GM18526 (cell line): ENCODE measurements around the gene ETV4.

Experiments used
- POLR2A ChIP-seq: IDR thresholded peaks from 3 replicates; pipeline ENCODE4 v1.6.1; 2011; ENCODE audit not compliant: insufficient read length; ENCODE audit errors: extremely low read depth

Gene ETV4

GRCh38 chr17:43554857-43555256 lies 8.7 kb upstream of the ETV4 start:
- TF ChIP-seq POLR2A, result no peak

DNA sequence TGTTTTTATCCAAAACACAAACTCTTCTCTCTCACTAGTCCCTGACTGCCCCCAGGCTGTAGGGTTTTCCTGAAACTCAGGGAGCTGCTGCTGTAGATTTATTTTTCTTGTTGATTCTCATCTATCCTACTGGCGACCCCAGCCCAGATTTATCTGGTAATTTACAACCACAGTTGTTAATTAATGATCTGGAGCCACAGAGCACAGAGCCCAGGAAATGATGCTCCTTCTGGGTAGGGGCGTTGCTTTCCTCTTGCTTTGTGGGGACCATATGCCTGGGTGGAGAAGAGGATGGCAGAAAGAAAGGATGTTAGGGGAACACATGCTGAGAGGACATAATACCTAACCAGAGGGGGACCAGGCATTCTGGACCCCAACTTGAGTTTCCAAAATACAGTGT lies 7.4 kb upstream of the ETV4 start:
- no peak for TF ChIP-seq POLR2A

GRCh38 chr17:43552229-43552837 lies 6.2 kb upstream of the ETV4 start:
- no peak for TF ChIP-seq POLR2A

- TF ChIP-seq POLR2A, result no peak
Measured at GRCh38 chr17:43550754-43551153, 4.6 kb upstream of the ETV4 start.

DNA sequence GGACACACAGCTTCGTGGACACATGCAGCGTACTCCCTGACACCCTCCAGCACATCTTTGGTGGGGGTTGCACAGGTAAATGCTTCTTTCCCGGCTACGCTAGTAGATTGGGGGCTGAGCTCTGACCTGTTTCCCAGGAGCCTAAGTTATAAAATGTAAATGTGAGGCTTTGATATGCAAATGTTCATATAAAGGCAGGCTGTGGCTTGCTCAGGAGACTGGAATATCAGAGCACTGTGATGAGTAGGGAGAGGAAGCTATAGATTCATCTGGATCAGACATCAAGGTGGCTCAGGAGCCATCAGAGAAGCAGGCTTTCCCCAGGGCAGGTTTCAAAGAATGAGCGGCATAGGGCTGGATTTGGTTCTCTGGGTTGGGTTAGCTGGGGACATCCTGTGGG lies 3.4 kb upstream of the ETV4 start:
- no peak for TF ChIP-seq POLR2A

DNA sequence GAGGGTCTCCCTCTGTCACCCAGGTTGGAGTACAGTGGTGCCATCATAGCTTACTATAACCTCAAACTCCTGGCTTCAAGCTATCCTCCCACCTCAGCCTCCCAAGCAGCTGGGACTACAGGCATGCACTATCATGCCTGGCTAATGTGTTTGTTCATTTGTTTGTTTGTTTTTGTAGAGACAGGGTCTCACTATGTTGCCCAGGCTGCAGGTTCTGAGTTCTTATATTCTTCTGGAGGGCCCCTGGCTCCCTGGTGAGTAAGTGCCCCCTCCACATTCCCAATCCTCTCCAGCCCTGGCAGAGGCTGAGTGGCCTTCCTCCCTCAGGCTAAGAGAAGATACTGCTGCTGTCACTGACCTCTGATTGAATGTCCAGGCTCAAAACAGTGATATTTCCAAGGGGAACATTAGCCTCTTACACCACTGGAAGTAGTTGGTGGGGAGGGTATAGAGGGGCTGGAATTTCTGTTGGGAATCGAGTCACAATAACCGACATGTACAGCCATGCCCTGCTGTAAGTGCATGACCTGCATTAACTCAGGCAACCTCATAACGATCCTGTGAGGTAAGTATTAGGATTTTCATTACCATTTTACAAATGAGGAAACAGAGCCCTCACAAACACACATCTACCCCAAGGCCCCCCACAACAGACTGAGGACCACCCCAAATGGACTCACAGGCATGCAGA lies 2.7 kb upstream of the ETV4 start:
- no peak for TF ChIP-seq POLR2A

- TF ChIP-seq POLR2A, result no peak
Measured at GRCh38 chr17:43547659-43548256, 1.6 kb upstream of the ETV4 start.

- TF ChIP-seq POLR2A, result no peak
Measured at GRCh38 chr17:43547189-43547550, 1.0 kb upstream of the ETV4 start.

DNA sequence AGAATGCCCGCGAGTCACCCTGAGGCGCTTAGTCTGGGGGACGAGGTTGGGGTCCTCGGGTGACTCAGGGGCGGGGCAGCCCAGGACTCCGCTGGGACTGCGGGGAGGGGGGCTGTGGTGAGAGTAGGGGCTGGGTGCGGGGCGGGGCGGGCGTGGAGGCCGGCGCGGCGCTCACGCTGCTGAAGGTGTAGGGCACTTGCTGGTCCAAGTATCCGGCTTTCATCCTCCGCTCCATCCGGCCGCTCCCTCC lies 832 bp downstream of the ETV4 start:
- no peak for TF ChIP-seq POLR2A

DNA sequence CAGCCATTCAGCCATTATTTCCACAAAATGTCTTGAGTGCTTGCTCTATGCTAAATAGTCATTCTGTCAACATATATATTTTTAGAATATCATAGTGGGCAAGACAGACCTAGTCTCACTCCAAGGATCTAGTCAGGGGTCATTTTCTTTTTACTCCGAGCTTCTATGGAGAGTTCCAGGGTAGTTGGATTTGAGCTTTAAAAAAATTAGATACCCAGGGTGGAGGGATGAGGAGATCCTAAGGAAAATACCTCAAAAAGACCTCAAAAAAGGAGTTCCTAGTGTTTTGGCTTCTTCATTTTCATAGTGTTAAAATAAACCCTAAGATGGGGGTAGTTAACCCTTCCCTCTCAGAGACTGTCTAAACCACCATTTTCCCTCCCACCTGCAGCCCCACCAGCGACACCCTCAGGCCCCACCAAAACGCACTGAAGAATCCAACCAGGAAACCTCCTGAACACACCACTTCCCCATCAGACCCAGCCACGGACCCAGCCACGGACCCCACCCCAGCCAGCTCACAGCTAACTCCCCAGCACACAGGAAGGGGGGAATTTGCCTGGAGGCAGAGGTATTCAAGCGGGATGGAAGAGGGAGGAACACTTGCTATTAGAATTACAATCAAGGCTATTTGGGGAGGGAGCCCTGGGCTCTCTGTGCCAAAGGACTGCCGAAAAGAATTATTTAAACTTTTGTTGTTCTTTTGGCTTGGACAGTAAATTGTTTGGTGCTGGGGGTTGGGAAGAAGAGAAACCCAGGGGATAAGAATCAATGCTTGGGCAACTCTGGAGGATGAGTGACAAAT lies 2.2 kb downstream of the ETV4 start:
- no peak for TF ChIP-seq POLR2A

DNA sequence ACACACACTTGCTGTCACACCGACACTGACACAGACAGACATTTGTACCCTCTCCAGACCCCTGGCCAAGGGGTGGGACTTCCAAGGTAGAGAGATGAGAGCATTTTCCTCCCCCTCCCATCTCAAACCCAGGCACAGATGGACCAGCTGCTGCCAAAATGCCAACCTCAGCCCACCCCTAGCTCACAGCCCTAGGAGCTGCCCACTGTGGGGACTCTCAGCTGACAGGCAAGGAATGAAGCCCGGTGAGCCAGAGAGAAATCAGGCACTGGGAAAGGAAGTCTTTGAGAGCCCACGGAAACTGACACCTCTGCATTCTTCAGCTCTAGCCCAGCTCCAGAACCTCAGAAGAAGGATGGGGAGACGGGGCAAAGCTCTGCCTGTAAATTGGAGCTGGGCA lies 2.8 kb downstream of the ETV4 start:
- TF ChIP-seq POLR2A, result no peak

DNA sequence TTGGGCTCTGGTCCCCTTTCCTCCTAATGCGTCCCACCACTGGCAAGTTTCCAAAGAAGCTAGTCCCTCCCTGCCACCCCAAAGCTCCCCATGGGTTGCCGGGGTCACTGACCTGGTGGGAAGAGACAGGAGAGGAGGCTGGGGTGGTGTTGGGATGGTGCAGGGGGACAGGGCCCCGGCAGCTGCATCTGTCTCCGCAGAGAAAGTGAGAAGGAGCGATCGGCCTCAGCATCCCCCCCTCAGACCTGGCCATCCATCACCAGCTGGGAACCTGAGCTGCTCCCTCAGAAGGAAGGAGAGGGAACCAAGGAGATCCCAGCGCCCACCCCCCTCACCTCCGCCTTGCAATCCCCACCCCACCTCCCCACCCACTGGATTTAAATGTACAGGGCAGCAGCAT lies 3.3 kb downstream of the ETV4 start:
- no peak for TF ChIP-seq POLR2A

GRCh38 chr17:43540821-43541674 lies 5.1 kb downstream of the ETV4 start:
- TF ChIP-seq POLR2A, result no peak

DNA sequence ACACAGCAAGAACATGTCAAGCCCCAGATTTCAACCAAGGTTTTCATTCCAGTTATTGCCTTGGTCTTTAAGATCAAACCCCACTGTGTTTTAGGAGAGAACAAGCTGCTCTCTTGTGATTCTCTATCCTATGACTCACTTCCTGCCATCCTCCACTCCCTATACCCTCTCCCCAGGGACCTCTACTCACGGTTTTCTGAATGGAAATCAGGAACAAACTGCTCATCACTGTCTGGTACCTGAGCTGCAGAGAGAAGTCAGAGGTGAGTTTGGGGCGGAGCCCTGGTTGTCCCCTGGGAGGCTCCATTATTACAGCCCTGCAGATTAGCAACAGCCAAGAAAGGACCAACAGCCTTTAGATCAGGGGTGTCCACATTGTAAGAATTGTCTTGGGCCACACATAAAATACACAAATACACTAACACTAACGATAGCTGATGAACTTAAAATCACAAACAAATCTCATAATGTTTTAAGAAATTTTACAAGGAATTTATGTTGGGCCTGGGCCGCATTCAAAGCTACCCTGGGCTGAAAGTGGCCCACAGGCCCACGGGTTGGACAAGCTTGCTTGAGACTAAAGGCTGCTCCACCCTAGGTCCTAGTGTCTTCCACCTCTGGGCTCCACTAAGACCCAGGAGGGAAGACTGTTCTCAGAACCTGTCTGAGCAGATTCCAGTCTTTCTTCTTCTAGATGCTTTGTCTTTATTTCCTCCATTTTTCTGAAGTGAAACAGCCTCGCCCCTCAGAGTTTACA lies 9.7 kb downstream of the ETV4 start:
- TF ChIP-seq POLR2A, result no peak

GRCh38 chr17:43534909-43535308 lies 11.2 kb downstream of the ETV4 start:
- no peak for TF ChIP-seq POLR2A

DNA sequence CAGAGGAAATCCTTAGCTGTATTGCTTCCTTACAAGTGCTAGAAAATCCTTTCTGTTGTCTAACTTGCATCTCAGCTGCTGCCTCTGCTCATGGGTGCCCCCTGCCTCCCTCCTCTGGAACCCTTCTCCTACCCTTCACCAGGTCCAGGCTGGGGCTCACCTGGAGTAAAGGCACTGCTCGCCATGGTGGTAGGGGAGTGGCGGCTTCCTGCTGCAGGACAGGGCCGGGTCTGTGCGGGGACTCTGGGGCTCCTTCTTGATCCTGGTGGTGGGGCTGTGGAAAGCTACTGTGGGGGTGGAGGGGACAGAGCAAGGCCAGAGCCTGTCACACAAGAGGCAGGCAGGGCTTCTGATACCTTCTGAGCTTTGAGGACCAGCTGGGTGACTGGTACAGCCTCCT lies 12.4 kb downstream of the ETV4 start:
- TF ChIP-seq POLR2A, result no peak
